GM18951 (cell line): ENCODE measurements around the gene NOX5.

Source experiments
- POLR2A ChIP-seq: IDR thresholded peaks from 4 replicates; pipeline ENCODE4 v1.6.1; 2011; ENCODE audit warnings: mild to moderate bottlenecking; ENCODE audit not compliant: insufficient read length, insufficient read depth; ENCODE audit errors: extremely low read depth
- in situ Hi-C: fragments of 300-500 bp; cut with MboI; formaldehyde crosslinking; loops from one replicate; pipeline ENCODE4 v1.12.0; 2022; ENCODE audit warnings: low sequenced_read_pairs, mixed read lengths, inconsistent platforms; ENCODE audit not compliant: unreplicated experiment

The NOX5 gene

GRCh38 chr15:69089258-69089657 lies 74.8 kb downstream of the NOX5 start:
- TF ChIP-seq POLR2A: no peak

DNA sequence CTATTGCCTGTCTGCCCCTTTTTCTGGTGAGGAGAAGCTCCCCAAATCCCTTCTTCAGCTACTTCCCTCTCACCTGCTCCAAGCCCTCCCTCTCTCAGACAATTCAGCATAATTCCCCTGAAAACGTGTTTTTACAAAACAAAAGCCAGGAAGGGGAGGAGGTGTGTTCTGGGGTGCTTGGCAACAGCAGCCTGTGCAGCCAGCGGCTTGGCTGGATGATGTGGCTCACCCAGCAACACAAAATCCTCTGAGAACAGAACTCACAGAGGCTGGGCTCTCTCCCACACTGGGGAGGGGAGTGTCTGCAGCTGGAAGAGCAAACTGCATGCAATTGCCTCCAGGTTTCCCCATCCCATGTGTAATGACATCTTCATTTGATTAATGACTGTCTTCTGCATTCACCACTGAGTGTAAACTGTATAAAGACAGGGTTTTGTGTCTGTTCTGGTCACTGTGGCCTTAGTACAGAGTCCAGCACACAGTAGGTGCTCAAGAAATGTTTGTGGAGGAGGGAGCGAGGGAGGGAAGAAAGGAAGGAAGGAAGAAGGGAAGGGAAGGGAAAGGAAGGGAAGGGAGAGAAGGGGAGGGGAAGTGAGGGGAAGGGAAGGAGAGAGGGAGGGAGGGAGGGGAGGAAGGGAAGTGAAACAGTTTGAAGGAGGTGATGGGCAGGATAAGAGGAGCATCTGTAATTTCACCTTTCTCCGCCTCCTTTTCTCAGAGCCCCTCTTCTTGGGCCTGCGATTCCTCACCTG lies 75.9 kb downstream of the NOX5 start:
- no peak for TF ChIP-seq POLR2A
- in situ Hi-C loops: no loop called here

More at GRCh38 chr15:69089258-69089657, 74.8 kb downstream of the NOX5 start:
- in situ Hi-C loops: no loop called here

GRCh38 chr15:69091654-69092053 lies 77.2 kb downstream of the NOX5 start:
- no peak for TF ChIP-seq POLR2A
- in situ Hi-C loops: no loop called here

- TF ChIP-seq POLR2A: no peak
- in situ Hi-C loops: no loop called here
Observed at GRCh38 chr15:69092159-69092558, 77.7 kb downstream of the NOX5 start.

DNA sequence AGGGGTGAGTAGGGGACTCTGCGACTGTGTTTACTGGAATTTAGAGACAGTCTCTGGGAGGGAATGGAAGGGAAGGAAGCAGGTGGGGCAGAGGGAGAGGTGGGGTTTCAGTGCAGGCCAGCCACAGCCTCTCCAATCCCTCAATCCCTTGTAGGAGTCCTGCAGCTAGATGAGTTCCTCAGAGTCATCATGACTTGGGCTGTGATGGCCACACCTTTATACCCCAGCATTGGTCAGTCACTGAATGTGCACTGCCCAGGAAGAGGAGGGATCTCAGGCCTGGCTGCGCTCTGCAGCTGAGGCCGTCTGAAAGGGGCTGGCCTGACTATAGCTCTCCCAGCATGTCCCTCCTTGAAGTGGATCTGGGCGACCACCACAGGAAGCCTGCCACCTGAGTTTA lies 78.6 kb downstream of the NOX5 start:
- TF ChIP-seq POLR2A: no peak
- in situ Hi-C loops: no loop called here

DNA sequence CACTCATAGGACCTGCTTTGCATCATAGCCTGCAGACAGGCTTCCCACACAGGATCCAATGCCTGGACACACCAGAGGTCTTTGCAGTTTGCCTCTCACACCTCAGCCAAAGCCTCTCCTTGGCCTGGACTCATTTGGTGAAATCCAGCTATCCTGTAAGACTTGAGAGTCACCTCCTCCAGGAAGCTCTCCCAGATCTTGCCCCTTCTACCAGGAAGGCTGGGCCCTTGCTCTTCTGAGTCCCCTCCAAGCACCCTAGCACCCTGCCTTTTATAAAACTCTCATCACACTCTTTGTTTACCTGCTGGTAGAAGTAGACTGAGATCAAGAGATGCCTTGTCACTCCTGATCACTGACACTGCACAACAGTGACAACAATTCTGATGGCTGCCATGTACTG lies 79.1 kb downstream of the NOX5 start:
- TF ChIP-seq POLR2A: no peak
- in situ Hi-C loops: no loop called here

- in situ Hi-C loops: no loop called here
- TF ChIP-seq POLR2A: no peak
Observed at GRCh38 chr15:69094124-69094921, 79.8 kb downstream of the NOX5 start.

GRCh38 chr15:69095274-69095673 lies 80.8 kb downstream of the NOX5 start:
- in situ Hi-C loops: no loop called here
- TF ChIP-seq POLR2A: no peak

GRCh38 chr15:69096196-69096595 lies 81.7 kb downstream of the NOX5 start:
- no peak for TF ChIP-seq POLR2A
- in situ Hi-C loops: no loop called here

DNA sequence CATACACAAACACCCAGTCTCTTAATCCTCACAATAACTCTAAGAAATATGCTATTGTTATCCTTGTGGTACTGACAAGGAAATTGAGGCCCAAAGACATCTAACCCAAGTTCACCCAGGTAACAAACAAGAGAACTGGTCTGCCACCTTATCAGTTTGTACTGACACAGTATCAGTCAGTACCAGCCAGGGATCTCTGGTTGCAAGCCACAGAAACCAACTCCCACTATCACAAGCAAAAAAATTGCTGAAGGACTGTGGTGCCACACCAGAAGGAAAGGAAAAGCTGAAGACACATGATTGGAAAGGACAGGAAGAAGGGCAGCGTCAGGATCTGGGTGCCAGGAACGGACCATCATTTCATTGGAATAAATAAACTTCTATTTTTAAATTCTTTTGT lies 82.1 kb downstream of the NOX5 start:
- no peak for TF ChIP-seq POLR2A
- in situ Hi-C loops: no loop called here

DNA sequence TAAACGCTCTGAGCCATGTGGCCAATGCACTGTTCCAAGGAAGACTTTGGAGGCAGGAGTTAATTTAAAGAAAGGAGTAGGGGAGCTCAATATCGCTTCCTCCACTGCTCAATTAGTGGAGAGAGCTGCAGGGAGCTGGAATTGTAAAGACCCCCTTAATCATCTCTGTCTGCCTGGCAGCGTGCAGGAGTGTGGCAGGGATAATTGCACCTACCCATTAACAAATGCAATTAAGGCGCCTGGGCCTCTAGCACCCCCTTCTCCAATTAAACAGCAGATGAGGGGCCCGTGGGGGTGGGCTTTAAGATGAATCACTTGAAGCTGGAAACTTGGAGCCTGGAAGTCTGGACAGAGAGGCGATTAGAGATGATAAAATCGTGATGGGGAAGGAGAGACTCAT lies 84.3 kb downstream of the NOX5 start:
- in situ Hi-C loops: no loop called here
- TF ChIP-seq POLR2A: no peak

DNA sequence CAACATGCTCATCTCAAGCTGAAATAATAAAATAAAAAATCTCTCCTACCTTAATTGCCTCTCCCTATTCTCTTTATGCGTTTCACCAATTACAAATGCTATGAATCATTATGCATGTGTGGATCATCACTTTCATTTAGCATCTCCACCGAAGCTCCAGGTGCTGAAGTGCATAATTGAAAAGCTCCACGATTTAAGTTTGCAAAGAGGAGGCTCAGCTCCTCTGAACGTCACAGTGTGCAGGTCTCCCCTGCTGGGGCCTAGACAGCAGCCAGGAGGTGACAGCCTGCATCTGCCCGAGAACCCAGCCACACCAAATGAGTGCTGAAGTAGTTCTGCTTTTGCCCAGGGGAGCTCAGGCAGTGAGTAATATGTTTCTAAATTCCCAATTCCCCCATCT lies 85.4 kb downstream of the NOX5 start:
- TF ChIP-seq POLR2A: no peak
- in situ Hi-C loops: no loop called here

- in situ Hi-C loops: no loop called here
- no peak for TF ChIP-seq POLR2A
Observed at GRCh38 chr15:69100821-69101220, 86.3 kb downstream of the NOX5 start.

GRCh38 chr15:69104050-69104750 lies 89.7 kb downstream of the NOX5 start:
- in situ Hi-C loops: no loop called here
- no peak for TF ChIP-seq POLR2A

DNA sequence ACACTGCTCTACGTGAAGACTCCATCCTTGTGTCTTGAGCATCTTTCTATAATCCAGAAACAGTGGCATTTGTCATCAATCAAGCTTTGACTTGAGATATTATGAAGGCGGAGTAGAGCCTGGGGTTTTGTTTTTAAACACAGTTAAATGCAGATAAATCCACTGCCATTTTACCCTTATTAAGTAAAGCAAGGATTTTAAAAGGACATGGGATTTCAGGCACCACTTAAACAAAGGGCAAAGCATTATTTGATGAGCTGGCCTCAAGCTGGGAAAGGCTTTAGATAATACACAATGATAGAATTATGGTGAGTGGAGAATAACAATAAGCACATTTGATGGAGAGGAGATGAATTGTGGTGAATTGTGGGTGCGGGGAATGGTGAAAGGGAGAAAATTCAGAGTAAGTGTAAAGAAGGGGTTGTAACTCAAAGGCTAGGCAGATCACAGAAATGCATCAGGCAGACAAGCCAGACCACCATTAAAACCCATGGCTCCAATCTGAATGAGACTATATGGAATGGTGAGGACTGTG lies 91.0 kb downstream of the NOX5 start:
- in situ Hi-C loops: no loop called here
- TF ChIP-seq POLR2A: no peak
